Adrenal gland (tissue), 12 donors: ENCODE measurements around the gene LYSMD1. TPM values are rescaled to one million over a fixed set of nuclear protein-coding genes. Genes with fewer than 3 reads are reported as not detected.
A peak's percentile ranks its signal among the peaks of the same experiment; 100 is the strongest.

Source experiments
- DNase-seq, 7 donors: peaks; one replicate each; pipeline ENCODE4 v3.0.0-alpha.2; 2019 to 2020
- H3K27ac ChIP-seq, 5 donors: fragments of 200-600 bp; sonication (generic) in 4 of 5; 1 replicate in 3 of 5; 2 replicates in 2 of 5; pipeline versions ENCODE4 v1.5.1 to v1.8.0; 2016 to 2020; ENCODE audit warnings: mild to moderate bottlenecking in 1 of 5
- H3K27me3 ChIP-seq: fragments of 200-600 bp; 2 replicates; pipeline ENCODE4 v1.8.0; 2021
- H3K36me3 ChIP-seq, 2 donors: fragments of 200-600 bp; replicated peaks in 1 of 2; 1 replicate in 1 of 2; 2 replicates in 1 of 2; pipeline versions ENCODE4 v1.5.1 to v1.8.0; 2018 to 2022
- H3K4me1 ChIP-seq, 2 donors: fragments of 200-600 bp; replicated peaks in 1 of 2; 1 replicate in 1 of 2; 2 replicates in 1 of 2; pipeline versions ENCODE4 v1.5.1 to v1.8.0; 2018 to 2021
- H3K4me3 ChIP-seq, 4 donors: fragments of 200-600 bp; sonication (generic) in 3 of 4; one replicate each; pipeline ENCODE4 v1.5.1; 2016 to 2018
- H3K9me3 ChIP-seq, 3 donors: fragments of 200-600 bp; sonication (generic) in 1 of 3; replicated peaks in 1 of 3; 1 replicate in 2 of 3; 2 replicates in 1 of 3; pipeline versions ENCODE4 v1.5.1 to v1.8.0; 2016 to 2021
- POLR2A ChIP-seq, 2 donors: fragments of 450-650 bp; IDR thresholded peaks; one replicate each; pipeline ENCODE4 v1.6.1; 2017; ENCODE audit warnings: antibody characterized with exemption in 2 of 2, mild to moderate bottlenecking in 2 of 2, moderate library complexity in 1 of 2
- WGBS, 4 donors: extraction: QIAGEN DNeasy Blood & Tissue Kit in 2 of 4; methylation state at CpG; one replicate each; pipeline versions ENCODE4 v1.1.5 to v1.1.7; 2013 to 2017; 5-methylcytosine and 5-hydroxymethylcytosine counted together
- intact Hi-C, 2 donors: fragments of 100-400 bp; cut with DNase I; formaldehyde crosslinking; loops; one replicate each; pipeline versions ENCODE4 v1.14.1 to v1.15.0; 2022 to 2023
- polyA plus RNA-seq, 3 donors: library from polyadenylated mRNA; stranded (reverse); fragments of 200-250 nt in 2 of 3; fragments of 350-450 nt in 1 of 3; fragmentation: Illumina TruSeq in 1 of 3; extraction: RNeasy Lipid Tissue Mini Kit (QIAGEN cat#74804) in 1 of 3; gene quantifications; one replicate each; pipeline ENCODE4 v1.2.3, GENCODE V29; 2013 to 2014
- total RNA-seq, 9 donors: library from RNA; depleted of rRNA in 4 of 9; stranded (reverse); fragments of >200 nt in 4 of 9; fragments of 120-200 nt in 1 of 9; fragmentation: NEBNext Ultra II Directional in 1 of 9; extraction: Animal tissue kit (Norgen Biotek cat#: 25700) in 1 of 9; gene quantifications; one replicate each; pipeline versions ENCODE4 v1.1.0 to v1.2.4, GENCODE V29; 2013 to 2023
- TF ChIP-seq, protein P1 (sequence below), 6 experiments: fragments of 450-650 bp in 4 of 6; fragments of 200-600 bp in 2 of 6; sonication (generic) in 1 of 6; IDR thresholded peaks; 1 replicate in 5 of 6; 2 replicates in 1 of 6; pipeline versions ENCODE4 v1.5.1 to v1.8.0; 2016 to 2021; ENCODE audit warnings: antibody characterized with exemption in 6 of 6, mild to moderate bottlenecking in 2 of 6, moderate library complexity in 1 of 6
- donor health status: healthy with polysubstance abuse.
- donor health status: Bipolar disorder and iron deficiency.
- donor health status: DM: yes; HTN: yes; CAD: no.
- donor health status: DM: no; HTN: no; CAD: no.
- donor health status: DM: no; HTN: no; CAD: no.
- donor health status: DM: yes; HTN: yes; CAD: no.

The LYSMD1 gene
- total and polyA plus RNA-seq, 12 donors: 4.4 to 21.5 (median 12.9) TPM

GRCh38 chr1:151199873-151200581 lies 34.3 kb upstream of the LYSMD1 start:
- no peaks in the 10 kb centered on the region for H3K27me3 ChIP-seq
- intact Hi-C loops: loop anchor here (5.0 kb wide), 1 partner anchor 52 kb away; the partner anchor contains the start of gene PSMD4 (in 2 of the 2)
- H3K9me3 ChIP-seq: no peaks in the 10 kb centered on the region
- peak overlapping the region in 3 of 5 donors; percentile 94 to 99 (median 95) for H3K27ac ChIP-seq
- H3K36me3 ChIP-seq: peaks cover 0 to 16% of the 10 kb centered on the region in 2 donors
- TF ChIP-seq, protein P1, sequence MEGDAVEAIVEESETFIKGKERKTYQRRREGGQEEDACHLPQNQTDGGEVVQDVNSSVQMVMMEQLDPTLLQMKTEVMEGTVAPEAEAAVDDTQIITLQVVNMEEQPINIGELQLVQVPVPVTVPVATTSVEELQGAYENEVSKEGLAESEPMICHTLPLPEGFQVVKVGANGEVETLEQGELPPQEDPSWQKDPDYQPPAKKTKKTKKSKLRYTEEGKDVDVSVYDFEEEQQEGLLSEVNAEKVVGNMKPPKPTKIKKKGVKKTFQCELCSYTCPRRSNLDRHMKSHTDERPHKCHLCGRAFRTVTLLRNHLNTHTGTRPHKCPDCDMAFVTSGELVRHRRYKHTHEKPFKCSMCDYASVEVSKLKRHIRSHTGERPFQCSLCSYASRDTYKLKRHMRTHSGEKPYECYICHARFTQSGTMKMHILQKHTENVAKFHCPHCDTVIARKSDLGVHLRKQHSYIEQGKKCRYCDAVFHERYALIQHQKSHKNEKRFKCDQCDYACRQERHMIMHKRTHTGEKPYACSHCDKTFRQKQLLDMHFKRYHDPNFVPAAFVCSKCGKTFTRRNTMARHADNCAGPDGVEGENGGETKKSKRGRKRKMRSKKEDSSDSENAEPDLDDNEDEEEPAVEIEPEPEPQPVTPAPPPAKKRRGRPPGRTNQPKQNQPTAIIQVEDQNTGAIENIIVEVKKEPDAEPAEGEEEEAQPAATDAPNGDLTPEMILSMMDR (IDR thresholded peaks at IDR 0.05): no peak
- no peak for TF ChIP-seq POLR2A (IDR thresholded peaks at IDR 0.05)
- peak in 3 of 7 donors; percentile 28 to 56 (median 46) for DNase-seq
- H3K4me3 ChIP-seq: peak overlapping the region in 3 of 4 donors; percentile 27 to 97 (median 61)
- whole genome bisulfite sequencing, 4 donors: 14 to 23% (median 19%) methylated on average over 11 of the region's 11 CpGs
- H3K4me1 ChIP-seq: peaks cover 32 to 46% of the 10 kb centered on the region in 2 donors

DNA sequence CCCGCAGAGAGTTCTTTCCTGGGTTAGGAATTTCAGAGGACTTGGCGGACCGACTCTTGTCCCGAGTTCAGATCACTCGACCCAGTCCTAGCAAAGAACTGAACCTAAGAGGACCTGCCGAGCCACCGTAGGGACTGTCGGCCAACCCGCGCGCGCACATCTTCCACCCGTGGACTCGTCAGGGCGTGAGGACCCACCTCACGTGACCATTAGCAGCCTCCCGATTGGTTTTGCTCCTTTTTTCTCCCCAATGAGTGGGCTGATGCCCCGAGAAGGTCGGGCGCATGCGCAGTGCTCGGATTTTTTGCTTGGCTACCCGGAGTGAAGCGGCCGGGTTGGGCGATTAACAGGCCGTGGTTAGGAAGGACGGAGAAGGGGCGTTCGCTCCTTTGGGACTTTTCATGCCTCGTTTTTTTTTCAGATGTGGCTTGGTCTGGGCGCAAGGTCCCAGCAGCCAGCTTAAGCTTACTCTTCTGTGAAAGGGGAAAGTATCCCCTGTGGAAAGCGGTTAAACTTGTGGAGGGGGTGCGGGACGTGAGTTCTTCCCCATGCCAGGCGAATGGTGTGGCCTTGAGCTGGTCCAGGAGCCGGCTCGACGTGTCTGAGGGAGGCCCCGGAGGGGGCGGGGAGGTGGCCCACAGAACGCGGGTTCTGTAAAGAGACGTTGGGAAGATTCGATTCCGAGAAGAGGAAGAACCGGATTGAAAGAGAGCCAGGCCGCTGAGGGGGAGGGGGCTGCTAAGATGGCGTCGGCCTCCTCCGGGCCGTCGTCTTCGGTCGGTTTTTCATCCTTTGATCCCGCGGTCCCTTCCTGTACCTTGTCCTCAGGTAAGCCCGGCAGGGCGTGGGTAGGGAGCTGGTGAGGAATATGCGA lies 32.8 kb upstream of the LYSMD1 start, which contains the start of gene PIP5K1A:
Gene PIP5K1A (plus strand): TSS at position 299 of the 874 bp plus-strand sequence. CDS start 445 bp downstream, at position 744.
- peak; percentile 72 to 95 for TF ChIP-seq POLR2A (IDR thresholded peaks at IDR 0.05)
- TF ChIP-seq, protein P1 (IDR thresholded peaks at IDR 0.05): no peak
- peaks cover 0 to 10% of the 10 kb centered on the region in 2 donors for H3K36me3 ChIP-seq
- peak; percentile 99 to 100 (median 100) for DNase-seq
- WGBS, 4 donors: 0 to 1% (median 0%) methylated on average over 42 to 60 of the region's 60 CpGs
- intact Hi-C loops: loop anchor here (5.0 kb wide), 1 partner anchor 54 kb away; the partner anchor contains the start of gene PSMD4 (in 2 of the 2)
- no peaks in the 10 kb centered on the region for H3K9me3 ChIP-seq
- H3K4me1 ChIP-seq: peaks cover 32 to 38% of the 10 kb centered on the region in 2 donors
- H3K4me3 ChIP-seq: peak within 1 kb of the TSS; percentile 27 to 97 (median 62)
- peak within 1 kb of the TSS; percentile 61 to 99 (median 94) for H3K27ac ChIP-seq
- no peaks in the 10 kb centered on the region for H3K27me3 ChIP-seq

DNA sequence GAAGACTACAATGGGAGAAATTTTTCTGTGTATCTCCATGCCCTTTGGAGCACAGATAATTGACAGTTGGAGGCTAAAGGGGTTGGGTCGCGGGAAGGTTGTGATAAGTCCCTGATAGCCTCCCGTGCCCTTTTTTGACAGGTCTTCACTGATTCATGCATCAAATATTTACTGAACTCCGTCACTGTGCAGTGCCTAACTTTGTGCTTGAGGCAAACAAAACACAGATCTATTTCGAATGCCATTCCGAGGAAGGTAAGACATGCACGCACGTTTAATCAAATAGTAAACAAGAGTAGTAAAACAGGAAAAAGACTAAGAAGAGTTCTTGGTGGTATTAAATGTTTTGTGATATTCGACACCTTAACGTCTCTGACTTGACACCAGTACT lies 32.2 kb upstream of the LYSMD1 start:
- Histone ChIP-seq H3K4me3 (peak overlapping the region in 1 of 4 donors; percentile 97), H3K4me1 (peaks cover 32 to 38% of the 10 kb centered on the region in 2 donors), H3K27ac (peak overlapping the region; percentile 61 to 99 (median 94)), H3K36me3 (peaks cover 0 to 7% of the 10 kb centered on the region in 2 donors), H3K9me3 (no peaks in the 10 kb centered on the region), H3K27me3 (no peaks in the 10 kb centered on the region)
- TF ChIP-seq, protein P1 (IDR thresholded peaks at IDR 0.05): no peak
- no peak for TF ChIP-seq POLR2A (IDR thresholded peaks at IDR 0.05)
- WGBS, 4 donors: 4 to 8% (median 6%) methylated on average over 10 of the region's 10 CpGs
- DNase-seq: peak in 2 of 7 donors; percentile 36 to 59
- intact Hi-C loops: loop anchor here (5.0 kb wide), 1 partner anchor 54 kb away; the partner anchor contains the start of gene PSMD4 (in 2 of the 2)
